CD14-positive monocyte (primary cell): ENCODE data around the gene TNXB. TPM values are rescaled to one million over a fixed set of nuclear protein-coding genes. Genes with fewer than 3 reads are reported as not detected.
"Not testable (repeated sequence)": the region's sequence is repeated elsewhere in the genome, so short reads cannot be mapped to it uniquely, and the experiment has no call there.

Experiments
- DNase-seq, 3 donors: peaks; one replicate each; pipeline ENCODE4 v3.0.0-alpha.2; 2011 to 2022
- H2AFZ ChIP-seq: 2 replicates; pipeline ENCODE4 v1.6.0; 2012; ENCODE audit warnings: mild to moderate bottlenecking, low read depth, low read length, inconsistent platforms; ENCODE audit not compliant: insufficient read depth, poor library complexity, severe bottlenecking
- H3K27ac ChIP-seq, 2 donors: 1 replicate in 1 of 2; 2 replicates in 1 of 2; pipeline ENCODE4 v1.5.1; 2012 to 2013; ENCODE audit warnings: low read length in 2 of 2, control low read depth in 1 of 2, inconsistent platforms in 1 of 2, low read depth in 1 of 2, mild to moderate bottlenecking in 1 of 2
- H3K27me3 ChIP-seq, 2 donors: one replicate each; pipeline versions ENCODE4 v1.6.0 to v1.6.1; 2011 to 2013; ENCODE audit warnings: low read length in 2 of 2; ENCODE audit not compliant: control insufficient read depth in 2 of 2, insufficient read depth in 2 of 2
- H3K36me3 ChIP-seq, 2 donors: replicated peaks in 1 of 2; 1 replicate in 1 of 2; 2 replicates in 1 of 2; pipeline versions ENCODE4 v1.5.1 to v1.6.1; 2012 to 2013; ENCODE audit warnings: low read length in 2 of 2, control low read depth in 1 of 2, inconsistent platforms in 1 of 2, mild to moderate bottlenecking in 1 of 2; ENCODE audit not compliant: insufficient read depth in 2 of 2, control insufficient read depth in 1 of 2
- H3K4me1 ChIP-seq, 2 donors: 1 replicate in 1 of 2; 2 replicates in 1 of 2; pipeline versions ENCODE4 v1.5.1 to v1.6.1; 2012 to 2013; ENCODE audit warnings: low read length in 2 of 2, control low read depth in 1 of 2, inconsistent platforms in 1 of 2, mild to moderate bottlenecking in 1 of 2, moderate library complexity in 1 of 2; ENCODE audit not compliant: insufficient read depth in 2 of 2, control insufficient read depth in 1 of 2
- H3K4me2 ChIP-seq: replicated peaks from 2 replicates; pipeline ENCODE3; 2012; ENCODE audit warnings: low read length, moderate library complexity, mild to moderate bottlenecking; ENCODE audit not compliant: poor library complexity, severe bottlenecking; ENCODE audit errors: extremely low read depth
- H3K4me3 ChIP-seq, 3 experiments: fragments of 200-600 bp in 1 of 3; sonication (generic) in 1 of 3; replicated peaks in 1 of 3; 1 replicate in 2 of 3; 2 replicates in 1 of 3; pipeline ENCODE4 v1.5.1; 2011 to 2013; ENCODE audit warnings: low read length in 3 of 3, mild to moderate bottlenecking in 3 of 3, control low read depth in 2 of 3, low read depth in 2 of 3, inconsistent platforms in 1 of 3, moderate library complexity in 1 of 3
- H3K79me2 ChIP-seq: 2 replicates; pipeline ENCODE4 v1.6.0; 2012; ENCODE audit warnings: mild to moderate bottlenecking, control low read depth, inconsistent platforms, low read length, moderate library complexity; ENCODE audit not compliant: insufficient read depth
- H3K9ac ChIP-seq: 2 replicates; pipeline ENCODE4 v1.6.0; 2017; ENCODE audit warnings: low read length, mild to moderate bottlenecking; ENCODE audit not compliant: insufficient read depth, poor library complexity, severe bottlenecking
- H3K9me3 ChIP-seq, 2 donors: replicated peaks in 1 of 2; 1 replicate in 1 of 2; 2 replicates in 1 of 2; pipeline versions ENCODE4 v1.5.1 to v1.6.1; 2012 to 2013; ENCODE audit warnings: low read length in 2 of 2, control low read depth in 1 of 2; ENCODE audit not compliant: control insufficient read depth in 1 of 2, insufficient read depth in 1 of 2
- H4K20me1 ChIP-seq: 2 replicates; pipeline ENCODE4 v1.6.0; 2012; ENCODE audit warnings: mild to moderate bottlenecking, low read length, control low read depth, moderate library complexity; ENCODE audit not compliant: insufficient read depth
- H3K27ac Mint-ChIP-seq, 7 donors: one replicate each; pipeline ENCODE4 v1.8.0; 2020; ENCODE audit warnings: mild to moderate bottlenecking in 7 of 7, mixed read lengths in 7 of 7, moderate library complexity in 6 of 7, inconsistent platforms in 2 of 7
- H3K27me3 Mint-ChIP-seq, 3 donors: one replicate each; pipeline ENCODE4 v1.8.0; 2021 to 2022; ENCODE audit warnings: low read depth in 3 of 3, mild to moderate bottlenecking in 3 of 3, mixed read lengths in 3 of 3, moderate library complexity in 3 of 3, inconsistent platforms in 1 of 3
- H3K36me3 Mint-ChIP-seq, 2 donors: one replicate each; pipeline ENCODE4 v1.8.0; 2020; ENCODE audit warnings: mixed read lengths in 2 of 2, inconsistent platforms in 1 of 2, mild to moderate bottlenecking in 1 of 2
- H3K4me1 Mint-ChIP-seq: one replicate; pipeline ENCODE4 v1.8.0; 2020; ENCODE audit warnings: mild to moderate bottlenecking, mixed read lengths
- H3K4me3 Mint-ChIP-seq, 2 donors: one replicate each; pipeline ENCODE4 v1.8.0; 2020; ENCODE audit warnings: mild to moderate bottlenecking in 2 of 2, mixed read lengths in 2 of 2, moderate library complexity in 1 of 2
- H3K9me3 Mint-ChIP-seq, 7 donors: one replicate each; pipeline ENCODE4 v1.8.0; 2020 to 2022; ENCODE audit warnings: mixed read lengths in 7 of 7, mild to moderate bottlenecking in 6 of 7, moderate library complexity in 6 of 7, inconsistent platforms in 2 of 7
- WGBS: methylation state at CpG from one replicate; pipeline ENCODE4 v1.1.5; 2013; ENCODE audit warnings: missing lambda C conversion rate; ENCODE audit not compliant: insufficient coverage; 5-methylcytosine and 5-hydroxymethylcytosine counted together
- intact Hi-C, 2 donors: fragments of 100-400 bp; cut with micrococcal nuclease; formaldehyde crosslinking; loops; one replicate each; pipeline versions ENCODE4 v1.15.0 to v1.15.1; 2023
- polyA plus RNA-seq, 3 donors: library from polyadenylated mRNA; depleted of rRNA in 1 of 3; unstranded in 2 of 3; stranded (reverse) in 1 of 3; fragments of 300-500 nt in 2 of 3; fragments of >200 nt in 1 of 3; fragmentation: Illumina TruSeq in 2 of 3; gene quantifications; 1 replicate in 2 of 3; 2 replicates in 1 of 3; pipeline ENCODE4 v1.2.3, GENCODE V29; 2012 to 2021
- TF ChIP-seq, protein P1 (sequence below): fragments of 200-600 bp; IDR thresholded peaks from one replicate; pipeline ENCODE4 v1.8.0; 2022; ENCODE audit warnings: antibody characterized with exemption, mild to moderate bottlenecking

TNXB gene
- polyA plus RNA-seq, 3 donors, result 1.2 TPM; not detected in 2

DNA sequence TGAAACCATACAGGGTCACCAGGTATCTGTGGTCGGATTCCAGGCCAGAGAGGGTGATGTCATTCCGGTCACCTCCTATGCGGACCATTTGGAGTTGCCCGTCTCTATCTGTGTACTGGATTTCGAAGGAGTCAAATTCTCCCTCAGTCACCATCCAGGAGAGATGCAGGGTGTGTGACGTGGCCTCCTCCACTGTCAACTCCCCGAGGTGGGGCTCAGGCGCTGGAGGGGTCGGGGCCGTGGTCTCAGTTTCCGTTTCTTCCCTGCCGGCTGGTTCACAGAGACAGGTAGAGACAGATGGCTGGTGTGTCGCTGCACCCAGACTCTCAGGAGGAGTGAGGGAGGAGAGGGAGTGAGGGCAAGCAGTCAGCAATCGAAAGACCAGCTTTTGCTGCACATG lies 40.3 kb downstream of the TNXB start:
- no peaks in the 10 kb centered on the region for H3K9me3 ChIP-seq
- Mint-ChIP-seq H3K4me3 (no peak overlapping the region), H3K27ac (no peak overlapping the region), H3K9me3 (no peaks in the 10 kb centered on the region), H3K4me1 (no peaks in the 10 kb centered on the region), H3K27me3 (peaks cover 4 to 8% (median 4%) of the 10 kb centered on the region in 3 donors), H3K36me3 (no peaks in the 10 kb centered on the region)
- intact Hi-C loops, result no loop called here
- H2AFZ ChIP-seq, result no peak overlapping the region
- DNase-seq, result no peak
- H3K36me3 ChIP-seq, result no peaks in the 10 kb centered on the region
- H3K79me2 ChIP-seq, result no peaks in the 10 kb centered on the region
- WGBS, result 93% methylated on average over 4 of the region's 14 CpGs
- H3K27me3 ChIP-seq, result no peaks in the 10 kb centered on the region
- no peak overlapping the region for H3K27ac ChIP-seq
- no peak overlapping the region for H3K4me3 ChIP-seq
- H3K9ac ChIP-seq, result no peak overlapping the region
- TF ChIP-seq, protein P1, sequence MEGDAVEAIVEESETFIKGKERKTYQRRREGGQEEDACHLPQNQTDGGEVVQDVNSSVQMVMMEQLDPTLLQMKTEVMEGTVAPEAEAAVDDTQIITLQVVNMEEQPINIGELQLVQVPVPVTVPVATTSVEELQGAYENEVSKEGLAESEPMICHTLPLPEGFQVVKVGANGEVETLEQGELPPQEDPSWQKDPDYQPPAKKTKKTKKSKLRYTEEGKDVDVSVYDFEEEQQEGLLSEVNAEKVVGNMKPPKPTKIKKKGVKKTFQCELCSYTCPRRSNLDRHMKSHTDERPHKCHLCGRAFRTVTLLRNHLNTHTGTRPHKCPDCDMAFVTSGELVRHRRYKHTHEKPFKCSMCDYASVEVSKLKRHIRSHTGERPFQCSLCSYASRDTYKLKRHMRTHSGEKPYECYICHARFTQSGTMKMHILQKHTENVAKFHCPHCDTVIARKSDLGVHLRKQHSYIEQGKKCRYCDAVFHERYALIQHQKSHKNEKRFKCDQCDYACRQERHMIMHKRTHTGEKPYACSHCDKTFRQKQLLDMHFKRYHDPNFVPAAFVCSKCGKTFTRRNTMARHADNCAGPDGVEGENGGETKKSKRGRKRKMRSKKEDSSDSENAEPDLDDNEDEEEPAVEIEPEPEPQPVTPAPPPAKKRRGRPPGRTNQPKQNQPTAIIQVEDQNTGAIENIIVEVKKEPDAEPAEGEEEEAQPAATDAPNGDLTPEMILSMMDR, result no peak
- H3K4me1 ChIP-seq, result no peaks in the 10 kb centered on the region
- no peaks in the 10 kb centered on the region for H4K20me1 ChIP-seq
- H3K4me2 ChIP-seq, result no peak overlapping the region

DNA sequence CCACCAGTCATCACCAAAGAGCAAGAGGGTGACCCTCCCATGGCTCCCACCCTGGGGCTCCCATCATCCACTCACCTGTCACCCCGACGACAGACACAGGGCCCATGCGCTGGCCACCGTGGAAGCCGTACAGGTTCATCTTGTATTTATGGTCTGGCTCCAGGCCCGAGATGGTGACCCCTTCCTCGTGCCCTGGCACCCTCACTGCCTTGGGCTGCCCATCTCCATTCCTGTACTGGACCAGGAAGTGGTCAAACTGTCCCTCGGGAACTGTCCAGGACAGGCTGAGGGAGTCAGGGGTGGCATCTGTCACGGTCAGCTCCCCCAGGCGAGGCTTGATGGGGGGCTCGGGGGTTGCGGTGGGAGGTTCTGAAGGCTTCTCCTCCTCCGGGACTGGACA lies 40.8 kb downstream of the TNXB start:
- H3K36me3 ChIP-seq, H3K27ac ChIP-seq, H4K20me1 ChIP-seq, H3K4me2 ChIP-seq, intact Hi-C loops, H3K36me3 Mint-ChIP-seq, H3K4me1 Mint-ChIP-seq, H3K27me3 Mint-ChIP-seq, H3K9me3 ChIP-seq, H3K9me3 Mint-ChIP-seq, H3K9ac ChIP-seq, H2AFZ ChIP-seq, DNase-seq, H3K27ac Mint-ChIP-seq, H3K27me3 ChIP-seq, H3K79me2 ChIP-seq, H3K4me3 ChIP-seq, H3K4me1 ChIP-seq, H3K4me3 Mint-ChIP-seq: not testable (repeated sequence)
- 89% methylated on average over 11 of the region's 13 CpGs for WGBS

DNA sequence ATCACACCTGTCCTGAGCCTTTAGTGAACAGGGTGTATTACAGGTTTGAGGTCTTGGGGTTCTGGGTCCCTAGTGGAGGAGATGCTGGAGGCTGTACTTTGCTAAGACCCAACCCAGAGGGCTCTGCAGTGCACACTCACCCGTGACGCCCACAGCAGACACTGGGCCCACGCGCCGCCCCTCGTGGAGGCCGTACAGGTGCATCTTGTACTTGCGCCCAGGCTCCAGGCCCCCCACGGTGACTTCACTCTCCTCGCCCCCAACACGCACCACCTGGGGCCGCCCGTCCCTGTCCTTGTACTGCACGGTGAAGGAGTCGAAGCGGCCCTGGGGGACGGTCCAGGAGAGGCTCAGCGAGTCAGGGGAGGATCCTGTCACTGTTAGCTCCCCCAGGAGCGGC lies 41.6 kb downstream of the TNXB start:
- H3K27me3 Mint-ChIP-seq, H3K9me3 ChIP-seq, H3K27ac Mint-ChIP-seq, H3K9ac ChIP-seq, intact Hi-C loops, H3K79me2 ChIP-seq, H3K9me3 Mint-ChIP-seq, H3K27me3 ChIP-seq, H2AFZ ChIP-seq, H4K20me1 ChIP-seq, H3K27ac ChIP-seq, H3K4me2 ChIP-seq, H3K4me3 Mint-ChIP-seq, H3K36me3 ChIP-seq, DNase-seq, H3K4me1 ChIP-seq, H3K4me1 Mint-ChIP-seq, H3K36me3 Mint-ChIP-seq, H3K4me3 ChIP-seq: not testable (repeated sequence)
- 78% methylated on average over 3 of the region's 19 CpGs for WGBS
